AG04450 (cell line): ENCODE results near the gene ZNF655. TPM values are rescaled to one million over a fixed set of nuclear protein-coding genes. Genes with fewer than 3 reads are reported as not detected.

ENCODE experiments used
- CTCF ChIA-PET: fragments of 300-600, 350-600 bp; formaldehyde crosslinking; extraction: SDS; loops from one replicate; lab custom pipeline; 2022; ENCODE audit warnings: antibody characterized with exemption, inconsistent platforms; lab: Charles Lee
- POLR2A ChIA-PET: fragments of 350-600 bp; formaldehyde crosslinking; extraction: SDS; loops from one replicate; lab custom pipeline; 2021; ENCODE audit warnings: antibody characterized with exemption, inconsistent platforms; lab: Yijun Ruan, JAX
- DNase-seq: peaks from one replicate; pipeline ENCODE4 v3.0.0-alpha.2; 2011; ENCODE audit warnings: low read depth, low spot score
- H3K27ac ChIP-seq: one replicate; pipeline ENCODE4 v1.5.1; 2012; ENCODE audit warnings: low read depth, low read length, control low read depth
- H3K27me3 ChIP-seq: one replicate; pipeline ENCODE4 v1.6.0; 2012; ENCODE audit warnings: low read length; ENCODE audit not compliant: control insufficient read depth, insufficient read depth
- H3K4me3 ChIP-seq: 2 replicates; pipeline ENCODE4 v1.5.1; 2011; ENCODE audit warnings: mild to moderate bottlenecking, low read depth, low read length, control low read depth
- H3K9me3 ChIP-seq: 2 replicates; pipeline ENCODE4 v1.5.1; 2012; ENCODE audit warnings: low read length; ENCODE audit not compliant: control insufficient read depth, insufficient read depth
- polyA plus RNA-seq: library from polyadenylated mRNA; depleted of rRNA; stranded (reverse); fragments of >200 nt; gene quantifications from 2 replicates; pipeline ENCODE4 v1.2.3, GENCODE V29; 2011
- TF ChIP-seq, protein P1 (sequence below): IDR thresholded peaks from 2 replicates; pipeline ENCODE4 v1.5.1; 2011; ENCODE audit warnings: low read depth, low read length, control low read depth, inconsistent platforms

Gene ZNF655
- polyA plus RNA-seq, 1 experiment, result 79.3 TPM

DNA sequence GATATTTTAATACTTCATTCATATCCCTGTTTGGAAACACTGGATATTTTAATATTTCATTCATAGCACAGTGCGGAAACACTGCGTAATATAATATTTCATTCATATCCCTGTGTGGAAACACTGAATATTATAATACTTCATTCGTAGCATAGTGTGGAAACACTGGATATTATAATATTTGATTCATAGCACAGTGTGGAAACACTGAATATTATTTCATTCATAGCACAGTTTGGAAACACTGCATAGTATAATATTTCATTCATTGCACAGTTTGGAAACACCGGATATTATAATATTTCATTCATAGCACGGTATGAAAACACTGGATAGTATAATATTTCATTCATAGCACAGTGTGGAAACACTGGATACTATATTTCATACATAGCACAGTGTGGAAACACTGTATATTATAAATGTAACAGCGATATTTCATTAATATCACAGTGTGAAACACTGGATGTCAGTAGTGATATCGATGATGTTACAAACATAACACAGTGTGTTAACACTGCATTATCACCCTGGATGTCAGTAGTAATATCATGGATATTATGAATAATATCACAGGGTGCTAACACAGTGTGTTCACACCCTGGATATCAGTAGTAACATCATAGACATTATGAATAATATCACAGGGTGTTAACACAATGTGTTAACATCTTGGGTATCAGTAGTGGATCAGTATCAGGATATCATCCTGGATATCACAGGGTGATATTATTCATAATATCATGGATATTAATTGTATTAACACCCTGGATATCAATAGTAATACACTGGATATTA is 36.7 kb downstream of the ZNF655 start:
- ChIA-PET POLR2A (no interaction called here), CTCF (no interaction called here)
- Histone ChIP-seq H3K4me3 (no peak overlapping the region), H3K27ac (no peak overlapping the region), H3K27me3 (no peaks in the 10 kb centered on the region), H3K9me3 (no peaks in the 10 kb centered on the region)
- DNase-seq, result no peak
- TF ChIP-seq, protein P1, sequence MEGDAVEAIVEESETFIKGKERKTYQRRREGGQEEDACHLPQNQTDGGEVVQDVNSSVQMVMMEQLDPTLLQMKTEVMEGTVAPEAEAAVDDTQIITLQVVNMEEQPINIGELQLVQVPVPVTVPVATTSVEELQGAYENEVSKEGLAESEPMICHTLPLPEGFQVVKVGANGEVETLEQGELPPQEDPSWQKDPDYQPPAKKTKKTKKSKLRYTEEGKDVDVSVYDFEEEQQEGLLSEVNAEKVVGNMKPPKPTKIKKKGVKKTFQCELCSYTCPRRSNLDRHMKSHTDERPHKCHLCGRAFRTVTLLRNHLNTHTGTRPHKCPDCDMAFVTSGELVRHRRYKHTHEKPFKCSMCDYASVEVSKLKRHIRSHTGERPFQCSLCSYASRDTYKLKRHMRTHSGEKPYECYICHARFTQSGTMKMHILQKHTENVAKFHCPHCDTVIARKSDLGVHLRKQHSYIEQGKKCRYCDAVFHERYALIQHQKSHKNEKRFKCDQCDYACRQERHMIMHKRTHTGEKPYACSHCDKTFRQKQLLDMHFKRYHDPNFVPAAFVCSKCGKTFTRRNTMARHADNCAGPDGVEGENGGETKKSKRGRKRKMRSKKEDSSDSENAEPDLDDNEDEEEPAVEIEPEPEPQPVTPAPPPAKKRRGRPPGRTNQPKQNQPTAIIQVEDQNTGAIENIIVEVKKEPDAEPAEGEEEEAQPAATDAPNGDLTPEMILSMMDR, result no peak

- no peak overlapping the region for H3K4me3 ChIP-seq
- H3K27me3 ChIP-seq, result no peaks in the 10 kb centered on the region
- CTCF ChIA-PET, result no interaction called here
- H3K9me3 ChIP-seq, result no peaks in the 10 kb centered on the region
- POLR2A ChIA-PET, result no interaction called here
- no peak overlapping the region for H3K27ac ChIP-seq
- TF ChIP-seq, protein P1, result no peak
- DNase-seq, result no peak
Measured at GRCh38 chr7:99596408-99596955, 38.0 kb downstream of the ZNF655 start.

DNA sequence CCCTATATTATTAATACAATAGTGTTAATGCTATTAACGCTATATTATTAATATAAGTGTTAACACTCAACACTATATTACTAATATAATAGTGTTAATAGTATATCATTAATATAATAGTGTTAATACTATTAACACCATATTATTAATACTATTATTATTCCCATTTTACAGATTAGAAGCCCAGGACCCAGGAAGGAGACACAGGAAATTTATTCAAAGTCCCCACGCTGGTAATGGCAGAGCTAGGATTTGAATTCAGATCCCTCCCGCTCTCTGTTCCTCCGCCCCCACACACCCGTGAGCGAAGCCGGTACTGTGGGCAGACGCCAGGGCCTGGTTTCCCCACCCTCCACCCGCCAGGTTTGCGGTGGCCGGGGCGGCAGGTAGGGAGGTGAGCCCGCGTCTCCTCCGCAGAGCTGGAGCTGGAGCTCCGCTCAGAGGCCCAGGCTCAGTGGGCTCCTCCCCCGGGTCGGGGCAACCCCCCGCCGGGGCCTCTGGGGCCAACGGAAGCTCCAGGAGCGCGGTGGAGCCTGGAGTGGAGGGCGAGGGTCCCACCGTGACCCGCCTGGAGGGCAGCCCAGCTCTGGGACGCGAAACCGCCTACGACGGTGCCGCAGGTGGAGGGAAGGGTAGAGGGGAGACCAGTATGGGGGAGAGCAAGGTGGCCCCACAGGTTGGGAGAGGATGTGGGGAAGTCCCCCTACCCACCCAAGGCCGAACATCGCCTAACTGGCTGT is 39.5 kb downstream of the ZNF655 start, which contains the start of gene TMEM225B:
TSS of gene TMEM225B (plus strand) at position 506 of the 740 bp plus-strand sequence. CDS start 6,122 bp downstream, outside the sequence.
- POLR2A ChIA-PET, result interaction anchor here (0.6 kb wide), 1 partner anchor 33 kb away, joined by 4 read pairs; no protein-coding TSS in a partner anchor
- Histone ChIP-seq H3K27ac (no peak within 1 kb of the TSS), H3K9me3 (no peaks in the 10 kb centered on the region), H3K4me3 (no peak within 1 kb of the TSS), H3K27me3 (no peaks in the 10 kb centered on the region)
- TF ChIP-seq, protein P1, result no peak
- no peak for DNase-seq
- CTCF ChIA-PET, result no interaction called here

- CTCF ChIA-PET, result no interaction called here
- Histone ChIP-seq H3K27ac (no peak overlapping the region), H3K4me3 (no peak overlapping the region), H3K9me3 (no peaks in the 10 kb centered on the region), H3K27me3 (no peaks in the 10 kb centered on the region)
- no peak for DNase-seq
- POLR2A ChIA-PET, result no interaction called here
- TF ChIP-seq, protein P1, result no peak
Measured at GRCh38 chr7:99599836-99600235, 41.4 kb downstream of the ZNF655 start.
